WTC11 (cell line): Measurements from ENCODE around the gene PDGFRA.
"Not testable (repeated sequence)": the region's sequence is repeated elsewhere in the genome, so short reads cannot be mapped to it uniquely, and the experiment has no call there.

Experiments
- CBFB ChIP-seq: sonication (generic); formaldehyde crosslinking; IDR thresholded peaks from 2 replicates; pipeline ENCODE4 v1.8.1; 2022; ENCODE audit warnings: mild to moderate bottlenecking, low read depth, missing genetic modification reagents
- CREB1 ChIP-seq: sonication (generic); formaldehyde crosslinking; IDR thresholded peaks from 2 replicates; pipeline ENCODE4 v1.8.0; 2023; ENCODE audit warnings: mild to moderate bottlenecking, missing genetic modification reagents
- FOXP1 ChIP-seq: sonication (generic); formaldehyde crosslinking; IDR thresholded peaks from 2 replicates; pipeline ENCODE4 v1.8.0; 2022; ENCODE audit warnings: missing genetic modification reagents, mild to moderate bottlenecking, moderate library complexity, borderline replicate concordance
- JUN ChIP-seq: sonication (generic); formaldehyde crosslinking; IDR thresholded peaks from 2 replicates; pipeline ENCODE4 v1.8.0; 2023; ENCODE audit warnings: mild to moderate bottlenecking, missing genetic modification reagents
- MYBL2 ChIP-seq: sonication (generic); formaldehyde crosslinking; IDR thresholded peaks from 2 replicates; pipeline ENCODE4 v1.8.1; 2023; ENCODE audit warnings: mild to moderate bottlenecking, moderate library complexity, missing genetic modification reagents
- SMAD3 ChIP-seq: sonication (generic); formaldehyde crosslinking; IDR thresholded peaks from 2 replicates; pipeline ENCODE4 v1.8.0; 2022; ENCODE audit warnings: missing genetic modification reagents, mild to moderate bottlenecking, borderline replicate concordance
- ZNF317 ChIP-seq: sonication (generic); formaldehyde crosslinking; IDR thresholded peaks from 2 replicates; pipeline ENCODE4 v1.8.1; 2023; ENCODE audit warnings: low read depth, mild to moderate bottlenecking, moderate library complexity, missing genetic modification reagents, borderline replicate concordance
- TF ChIP-seq, protein P1 (sequence below): fragments of 200-600 bp; IDR thresholded peaks from 2 replicates; pipeline ENCODE4 v1.8.0; 2022; ENCODE audit warnings: antibody characterized with exemption
- TF ChIP-seq, protein P2 (sequence below): sonication (generic); formaldehyde crosslinking; IDR thresholded peaks from 2 replicates; pipeline ENCODE4 v1.8.0; 2022; ENCODE audit warnings: missing genetic modification reagents
- TF ChIP-seq, protein P3 (sequence below): sonication (generic); formaldehyde crosslinking; IDR thresholded peaks from 2 replicates; pipeline ENCODE4 v1.8.1; 2022; ENCODE audit warnings: missing genetic modification reagents, borderline replicate concordance
- TF ChIP-seq, protein P4 (sequence below): sonication (generic); formaldehyde crosslinking; IDR thresholded peaks from 2 replicates; pipeline ENCODE4 v1.8.1; 2022; ENCODE audit warnings: mild to moderate bottlenecking, missing genetic modification reagents, moderate library complexity, borderline replicate concordance
- TF ChIP-seq, protein P5 (sequence below): sonication (generic); formaldehyde crosslinking; IDR thresholded peaks from 2 replicates; pipeline ENCODE4 v1.8.1; 2023; ENCODE audit warnings: mild to moderate bottlenecking, missing genetic modification reagents, borderline replicate concordance
- TF ChIP-seq, protein P6 (sequence below): sonication (generic); formaldehyde crosslinking; IDR thresholded peaks from 2 replicates; pipeline ENCODE4 v1.8.1; 2022; ENCODE audit warnings: low read depth, mild to moderate bottlenecking, moderate library complexity, missing genetic modification reagents, borderline replicate concordance
- TF ChIP-seq, protein P7 (sequence below): sonication (generic); formaldehyde crosslinking; IDR thresholded peaks from 2 replicates; pipeline ENCODE4 v1.8.1; 2022; ENCODE audit warnings: mild to moderate bottlenecking, moderate library complexity, missing genetic modification reagents

DNA sequence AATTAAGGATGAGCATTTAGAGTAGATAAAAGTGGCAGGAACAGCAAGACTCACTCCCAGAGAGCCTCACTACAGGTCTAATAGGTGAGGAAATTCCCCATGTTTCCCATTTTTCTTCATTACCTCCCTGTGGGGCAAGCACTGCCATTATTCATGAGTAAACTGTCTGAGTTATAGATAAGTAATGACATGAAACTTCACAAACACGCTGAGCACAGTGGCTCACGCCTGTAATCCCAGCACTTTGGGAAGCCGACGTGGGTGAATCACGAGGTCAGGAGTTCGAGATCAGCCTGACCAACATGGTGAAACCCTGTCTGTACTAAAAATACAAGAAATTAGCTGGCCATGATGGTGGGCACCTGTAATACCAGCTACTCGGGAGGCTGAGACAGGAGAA lies 7.2 kb downstream of the PDGFRA start:
- TF ChIP-seq, protein P1, sequence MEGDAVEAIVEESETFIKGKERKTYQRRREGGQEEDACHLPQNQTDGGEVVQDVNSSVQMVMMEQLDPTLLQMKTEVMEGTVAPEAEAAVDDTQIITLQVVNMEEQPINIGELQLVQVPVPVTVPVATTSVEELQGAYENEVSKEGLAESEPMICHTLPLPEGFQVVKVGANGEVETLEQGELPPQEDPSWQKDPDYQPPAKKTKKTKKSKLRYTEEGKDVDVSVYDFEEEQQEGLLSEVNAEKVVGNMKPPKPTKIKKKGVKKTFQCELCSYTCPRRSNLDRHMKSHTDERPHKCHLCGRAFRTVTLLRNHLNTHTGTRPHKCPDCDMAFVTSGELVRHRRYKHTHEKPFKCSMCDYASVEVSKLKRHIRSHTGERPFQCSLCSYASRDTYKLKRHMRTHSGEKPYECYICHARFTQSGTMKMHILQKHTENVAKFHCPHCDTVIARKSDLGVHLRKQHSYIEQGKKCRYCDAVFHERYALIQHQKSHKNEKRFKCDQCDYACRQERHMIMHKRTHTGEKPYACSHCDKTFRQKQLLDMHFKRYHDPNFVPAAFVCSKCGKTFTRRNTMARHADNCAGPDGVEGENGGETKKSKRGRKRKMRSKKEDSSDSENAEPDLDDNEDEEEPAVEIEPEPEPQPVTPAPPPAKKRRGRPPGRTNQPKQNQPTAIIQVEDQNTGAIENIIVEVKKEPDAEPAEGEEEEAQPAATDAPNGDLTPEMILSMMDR, result not testable (repeated sequence)
- not testable (repeated sequence) for TF ChIP-seq SMAD3 (CRISPR knock-in tag); CREB1; FOXP1; MYBL2 (CRISPR knock-in tag); ZNF317 (CRISPR knock-in tag); CBFB (CRISPR knock-in tag); JUN (CRISPR knock-in tag)
- TF ChIP-seq, protein P2, sequence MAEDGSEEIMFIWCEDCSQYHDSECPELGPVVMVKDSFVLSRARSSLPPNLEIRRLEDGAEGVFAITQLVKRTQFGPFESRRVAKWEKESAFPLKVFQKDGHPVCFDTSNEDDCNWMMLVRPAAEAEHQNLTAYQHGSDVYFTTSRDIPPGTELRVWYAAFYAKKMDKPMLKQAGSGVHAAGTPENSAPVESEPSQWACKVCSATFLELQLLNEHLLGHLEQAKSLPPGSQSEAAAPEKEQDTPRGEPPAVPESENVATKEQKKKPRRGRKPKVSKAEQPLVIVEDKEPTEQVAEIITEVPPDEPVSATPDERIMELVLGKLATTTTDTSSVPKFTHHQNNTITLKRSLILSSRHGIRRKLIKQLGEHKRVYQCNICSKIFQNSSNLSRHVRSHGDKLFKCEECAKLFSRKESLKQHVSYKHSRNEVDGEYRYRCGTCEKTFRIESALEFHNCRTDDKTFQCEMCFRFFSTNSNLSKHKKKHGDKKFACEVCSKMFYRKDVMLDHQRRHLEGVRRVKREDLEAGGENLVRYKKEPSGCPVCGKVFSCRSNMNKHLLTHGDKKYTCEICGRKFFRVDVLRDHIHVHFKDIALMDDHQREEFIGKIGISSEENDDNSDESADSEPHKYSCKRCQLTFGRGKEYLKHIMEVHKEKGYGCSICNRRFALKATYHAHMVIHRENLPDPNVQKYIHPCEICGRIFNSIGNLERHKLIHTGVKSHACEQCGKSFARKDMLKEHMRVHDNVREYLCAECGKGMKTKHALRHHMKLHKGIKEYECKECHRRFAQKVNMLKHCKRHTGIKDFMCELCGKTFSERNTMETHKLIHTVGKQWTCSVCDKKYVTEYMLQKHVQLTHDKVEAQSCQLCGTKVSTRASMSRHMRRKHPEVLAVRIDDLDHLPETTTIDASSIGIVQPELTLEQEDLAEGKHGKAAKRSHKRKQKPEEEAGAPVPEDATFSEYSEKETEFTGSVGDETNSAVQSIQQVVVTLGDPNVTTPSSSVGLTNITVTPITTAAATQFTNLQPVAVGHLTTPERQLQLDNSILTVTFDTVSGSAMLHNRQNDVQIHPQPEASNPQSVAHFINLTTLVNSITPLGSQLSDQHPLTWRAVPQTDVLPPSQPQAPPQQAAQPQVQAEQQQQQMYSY (CRISPR knock-in tag), result not testable (repeated sequence)
- TF ChIP-seq, protein P3, sequence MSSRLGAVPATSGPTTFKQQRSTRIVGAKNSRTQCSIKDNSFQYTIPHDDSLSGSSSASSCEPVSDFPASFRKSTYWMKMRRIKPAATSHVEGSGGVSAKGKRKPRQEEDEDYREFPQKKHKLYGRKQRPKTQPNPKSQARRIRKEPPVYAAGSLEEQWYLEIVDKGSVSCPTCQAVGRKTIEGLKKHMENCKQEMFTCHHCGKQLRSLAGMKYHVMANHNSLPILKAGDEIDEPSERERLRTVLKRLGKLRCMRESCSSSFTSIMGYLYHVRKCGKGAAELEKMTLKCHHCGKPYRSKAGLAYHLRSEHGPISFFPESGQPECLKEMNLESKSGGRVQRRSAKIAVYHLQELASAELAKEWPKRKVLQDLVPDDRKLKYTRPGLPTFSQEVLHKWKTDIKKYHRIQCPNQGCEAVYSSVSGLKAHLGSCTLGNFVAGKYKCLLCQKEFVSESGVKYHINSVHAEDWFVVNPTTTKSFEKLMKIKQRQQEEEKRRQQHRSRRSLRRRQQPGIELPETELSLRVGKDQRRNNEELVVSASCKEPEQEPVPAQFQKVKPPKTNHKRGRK (CRISPR knock-in tag), result not testable (repeated sequence)
- TF ChIP-seq, protein P4, sequence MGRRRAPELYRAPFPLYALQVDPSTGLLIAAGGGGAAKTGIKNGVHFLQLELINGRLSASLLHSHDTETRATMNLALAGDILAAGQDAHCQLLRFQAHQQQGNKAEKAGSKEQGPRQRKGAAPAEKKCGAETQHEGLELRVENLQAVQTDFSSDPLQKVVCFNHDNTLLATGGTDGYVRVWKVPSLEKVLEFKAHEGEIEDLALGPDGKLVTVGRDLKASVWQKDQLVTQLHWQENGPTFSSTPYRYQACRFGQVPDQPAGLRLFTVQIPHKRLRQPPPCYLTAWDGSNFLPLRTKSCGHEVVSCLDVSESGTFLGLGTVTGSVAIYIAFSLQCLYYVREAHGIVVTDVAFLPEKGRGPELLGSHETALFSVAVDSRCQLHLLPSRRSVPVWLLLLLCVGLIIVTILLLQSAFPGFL (CRISPR knock-in tag), result not testable (repeated sequence)
- TF ChIP-seq, protein P5, sequence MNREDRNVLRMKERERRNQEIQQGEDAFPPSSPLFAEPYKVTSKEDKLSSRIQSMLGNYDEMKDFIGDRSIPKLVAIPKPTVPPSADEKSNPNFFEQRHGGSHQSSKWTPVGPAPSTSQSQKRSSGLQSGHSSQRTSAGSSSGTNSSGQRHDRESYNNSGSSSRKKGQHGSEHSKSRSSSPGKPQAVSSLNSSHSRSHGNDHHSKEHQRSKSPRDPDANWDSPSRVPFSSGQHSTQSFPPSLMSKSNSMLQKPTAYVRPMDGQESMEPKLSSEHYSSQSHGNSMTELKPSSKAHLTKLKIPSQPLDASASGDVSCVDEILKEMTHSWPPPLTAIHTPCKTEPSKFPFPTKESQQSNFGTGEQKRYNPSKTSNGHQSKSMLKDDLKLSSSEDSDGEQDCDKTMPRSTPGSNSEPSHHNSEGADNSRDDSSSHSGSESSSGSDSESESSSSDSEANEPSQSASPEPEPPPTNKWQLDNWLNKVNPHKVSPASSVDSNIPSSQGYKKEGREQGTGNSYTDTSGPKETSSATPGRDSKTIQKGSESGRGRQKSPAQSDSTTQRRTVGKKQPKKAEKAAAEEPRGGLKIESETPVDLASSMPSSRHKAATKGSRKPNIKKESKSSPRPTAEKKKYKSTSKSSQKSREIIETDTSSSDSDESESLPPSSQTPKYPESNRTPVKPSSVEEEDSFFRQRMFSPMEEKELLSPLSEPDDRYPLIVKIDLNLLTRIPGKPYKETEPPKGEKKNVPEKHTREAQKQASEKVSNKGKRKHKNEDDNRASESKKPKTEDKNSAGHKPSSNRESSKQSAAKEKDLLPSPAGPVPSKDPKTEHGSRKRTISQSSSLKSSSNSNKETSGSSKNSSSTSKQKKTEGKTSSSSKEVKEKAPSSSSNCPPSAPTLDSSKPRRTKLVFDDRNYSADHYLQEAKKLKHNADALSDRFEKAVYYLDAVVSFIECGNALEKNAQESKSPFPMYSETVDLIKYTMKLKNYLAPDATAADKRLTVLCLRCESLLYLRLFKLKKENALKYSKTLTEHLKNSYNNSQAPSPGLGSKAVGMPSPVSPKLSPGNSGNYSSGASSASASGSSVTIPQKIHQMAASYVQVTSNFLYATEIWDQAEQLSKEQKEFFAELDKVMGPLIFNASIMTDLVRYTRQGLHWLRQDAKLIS (CRISPR knock-in tag), result not testable (repeated sequence)
- TF ChIP-seq, protein P6, sequence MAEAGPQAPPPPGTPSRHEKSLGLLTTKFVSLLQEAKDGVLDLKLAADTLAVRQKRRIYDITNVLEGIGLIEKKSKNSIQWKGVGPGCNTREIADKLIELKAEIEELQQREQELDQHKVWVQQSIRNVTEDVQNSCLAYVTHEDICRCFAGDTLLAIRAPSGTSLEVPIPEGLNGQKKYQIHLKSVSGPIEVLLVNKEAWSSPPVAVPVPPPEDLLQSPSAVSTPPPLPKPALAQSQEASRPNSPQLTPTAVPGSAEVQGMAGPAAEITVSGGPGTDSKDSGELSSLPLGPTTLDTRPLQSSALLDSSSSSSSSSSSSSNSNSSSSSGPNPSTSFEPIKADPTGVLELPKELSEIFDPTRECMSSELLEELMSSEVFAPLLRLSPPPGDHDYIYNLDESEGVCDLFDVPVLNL (CRISPR knock-in tag), result not testable (repeated sequence)
- TF ChIP-seq, protein P7, sequence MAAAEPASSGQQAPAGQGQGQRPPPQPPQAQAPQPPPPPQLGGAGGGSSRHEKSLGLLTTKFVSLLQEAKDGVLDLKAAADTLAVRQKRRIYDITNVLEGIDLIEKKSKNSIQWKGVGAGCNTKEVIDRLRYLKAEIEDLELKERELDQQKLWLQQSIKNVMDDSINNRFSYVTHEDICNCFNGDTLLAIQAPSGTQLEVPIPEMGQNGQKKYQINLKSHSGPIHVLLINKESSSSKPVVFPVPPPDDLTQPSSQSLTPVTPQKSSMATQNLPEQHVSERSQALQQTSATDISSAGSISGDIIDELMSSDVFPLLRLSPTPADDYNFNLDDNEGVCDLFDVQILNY (CRISPR knock-in tag), result not testable (repeated sequence)
